ENCODE data around the gene SDHA. TPM values are rescaled to one million over a fixed set of nuclear protein-coding genes. Genes with fewer than 3 reads are reported as not detected.

SDHA gene
- total RNA-seq, 1 donor from 2014 or later, result 154 TPM

DNA sequence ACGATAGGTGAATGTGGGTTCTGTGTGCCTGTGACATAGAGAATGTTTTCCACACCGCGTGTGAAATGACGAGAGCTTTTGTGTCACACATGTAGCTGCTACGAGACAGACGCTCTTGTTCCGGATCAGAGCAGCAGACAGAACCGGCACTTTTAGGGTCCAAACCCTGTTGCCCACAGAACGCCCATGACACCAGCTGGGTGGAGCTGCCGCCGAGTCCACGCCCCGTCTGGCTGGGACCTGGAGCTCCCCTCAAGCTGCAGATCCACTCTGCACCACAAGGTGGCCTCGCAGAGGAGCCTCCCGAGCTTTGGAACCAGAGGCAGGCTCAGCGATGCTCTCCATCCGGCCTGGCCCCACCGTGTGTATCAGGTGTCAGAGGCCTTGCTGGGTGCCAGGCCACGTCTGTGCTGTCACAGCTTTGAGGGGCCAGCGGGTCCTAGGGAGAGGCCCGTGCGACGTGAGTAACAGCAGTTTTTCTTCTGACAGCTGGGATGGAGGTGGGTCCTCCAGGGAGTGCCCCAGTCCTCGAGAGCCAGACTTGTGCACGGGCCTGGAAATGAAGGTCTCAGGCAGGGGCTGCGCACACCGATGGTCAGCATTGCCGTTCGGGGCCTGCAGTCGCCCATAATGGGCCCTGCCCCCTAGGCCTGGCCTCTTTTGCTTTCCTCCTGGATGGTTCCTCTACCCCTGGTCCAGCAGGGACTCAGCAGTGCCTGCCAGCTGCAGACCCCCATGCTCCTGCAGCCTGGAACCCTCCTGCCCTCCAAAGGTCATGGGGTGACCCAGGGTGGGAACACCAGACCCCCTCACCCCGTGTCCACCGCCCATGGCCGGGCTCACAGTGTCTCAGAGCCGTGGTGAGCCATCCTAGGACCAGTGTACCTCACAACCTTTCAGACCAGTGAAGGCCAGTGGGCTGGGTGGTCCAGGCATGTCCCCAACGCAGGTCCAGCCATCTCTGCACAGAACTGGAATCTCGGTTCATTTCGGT is 29.3 kb upstream of the SDHA start:
- H3K4me3 Mint-ChIP-seq (ENCODE audit: low read depth), result no peak overlapping the region

DNA sequence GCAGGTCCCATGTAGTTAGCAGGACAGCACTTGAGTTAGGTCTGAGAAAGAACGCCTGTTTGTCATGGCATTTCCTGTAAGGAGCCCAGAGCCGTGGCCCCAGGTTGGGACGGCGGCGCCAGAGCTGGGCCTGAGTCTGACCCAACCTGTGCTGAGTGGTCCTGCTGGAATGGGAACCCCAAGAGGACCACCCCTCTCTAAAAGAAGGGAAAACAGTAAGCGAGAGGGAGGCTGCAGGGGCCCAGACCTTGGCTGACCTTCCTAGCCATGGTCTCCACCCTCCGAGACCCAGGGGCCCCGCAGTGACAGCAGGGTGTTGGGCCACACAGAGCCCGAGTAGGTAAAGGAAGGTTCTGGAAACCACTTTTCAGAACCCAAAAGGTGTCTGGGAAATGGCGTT is 28.6 kb upstream of the SDHA start:
- peaks cover 8% of the 10 kb centered on the region for H3K4me1 Mint-ChIP-seq (ENCODE audit: low read depth)
- intact Hi-C loops (cut with micrococcal nuclease), result loop anchor here (2.0 kb wide), 1 partner anchor 29 kb away; the partner anchor contains the start of genes CCDC127 and SDHA
- no peak overlapping the region for H3K27ac Mint-ChIP-seq
- H3K9me3 Mint-ChIP-seq, result no peaks in the 10 kb centered on the region
- peaks cover 8% of the 10 kb centered on the region for H3K27me3 Mint-ChIP-seq (ENCODE audit: low read depth)
- H3K36me3 Mint-ChIP-seq (ENCODE audit: low read depth), result no peaks in the 10 kb centered on the region
- no peak for DNase-seq (ENCODE audit: low spot score)
- no peak overlapping the region for H3K4me3 Mint-ChIP-seq (ENCODE audit: low read depth)

More for the DNA sequence above, 29.3 kb upstream of the SDHA start:
- peaks cover 8% of the 10 kb centered on the region for H3K4me1 Mint-ChIP-seq (ENCODE audit: low read depth)
- intact Hi-C loops (cut with micrococcal nuclease), result loop anchor here (2.0 kb wide), 1 partner anchor 30 kb away; the partner anchor contains the start of genes CCDC127 and SDHA
- no peaks in the 10 kb centered on the region for H3K9me3 Mint-ChIP-seq
- peaks cover 8% of the 10 kb centered on the region for H3K27me3 Mint-ChIP-seq (ENCODE audit: low read depth)
- DNase-seq (ENCODE audit: low spot score), result peak; percentile 83
- H3K27ac Mint-ChIP-seq, result no peak overlapping the region
- no peaks in the 10 kb centered on the region for H3K36me3 Mint-ChIP-seq (ENCODE audit: low read depth)

DNA sequence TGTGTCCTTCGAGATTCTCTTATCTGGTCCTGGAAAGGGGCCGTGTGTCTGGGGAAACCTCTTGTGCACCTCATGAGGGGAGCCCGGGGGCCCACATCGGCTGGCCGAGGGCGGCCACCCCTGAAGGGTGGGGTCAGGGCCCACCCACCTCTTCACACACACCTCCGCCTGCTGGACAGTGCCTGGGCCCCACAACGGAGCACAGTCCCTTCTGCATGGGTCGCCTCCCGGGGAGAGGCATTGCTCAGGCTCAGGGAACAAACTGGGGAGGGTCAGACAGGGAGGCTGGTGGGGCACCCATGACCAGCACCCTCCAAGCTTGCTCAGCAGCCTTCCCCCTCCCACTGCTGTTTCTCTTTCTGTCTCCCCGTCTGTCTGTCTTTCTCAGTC is 28.1 kb upstream of the SDHA start:
- H3K9me3 Mint-ChIP-seq, result no peaks in the 10 kb centered on the region
- H3K27me3 Mint-ChIP-seq (ENCODE audit: low read depth), result peaks cover 6% of the 10 kb centered on the region
- no peaks in the 10 kb centered on the region for H3K36me3 Mint-ChIP-seq (ENCODE audit: low read depth)
- intact Hi-C loops (cut with micrococcal nuclease), result loop anchor here (2.0 kb wide), 1 partner anchor 29 kb away; the partner anchor contains the start of genes CCDC127 and SDHA
- DNase-seq (ENCODE audit: low spot score), result no peak
- no peak overlapping the region for H3K4me3 Mint-ChIP-seq (ENCODE audit: low read depth)
- H3K4me1 Mint-ChIP-seq (ENCODE audit: low read depth), result peaks cover 8% of the 10 kb centered on the region
- no peak overlapping the region for H3K27ac Mint-ChIP-seq

DNA sequence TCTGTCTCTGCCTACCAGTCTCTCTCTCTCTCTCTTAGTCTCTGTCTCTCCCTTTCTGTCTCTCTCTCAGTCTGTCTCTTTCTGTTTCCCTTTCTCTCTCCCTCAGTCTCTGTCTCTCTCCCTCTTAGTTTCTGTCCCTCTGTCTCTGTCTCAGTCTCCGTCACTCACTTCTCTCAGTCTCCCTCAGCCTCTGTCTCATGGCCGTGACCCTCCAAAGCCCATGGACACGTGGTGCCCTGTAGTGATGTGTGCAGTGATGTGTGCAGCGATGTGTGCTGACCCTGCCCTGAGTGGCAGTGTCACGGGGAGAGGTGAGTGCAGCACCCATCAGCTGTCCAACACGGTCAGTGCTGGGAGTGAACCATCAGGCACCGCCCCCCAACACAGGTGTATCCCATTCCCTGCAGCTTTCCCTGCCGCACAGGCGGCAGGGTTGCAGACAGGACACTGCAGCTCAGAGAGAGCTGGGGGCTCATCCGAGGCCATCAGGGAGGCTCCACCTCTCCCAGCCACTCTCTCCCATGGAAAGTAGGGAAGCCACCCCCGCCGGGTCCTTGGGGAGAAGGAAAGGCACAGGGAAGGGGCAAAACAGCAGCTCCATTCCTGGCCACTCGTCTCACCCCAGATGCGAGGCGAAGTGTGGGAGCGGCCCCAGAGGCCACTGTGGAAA is 27.6 kb upstream of the SDHA start:
- Mint-ChIP-seq H3K4me3 (ENCODE audit: low read depth) (no peak overlapping the region), H3K27ac (no peak overlapping the region), H3K36me3 (ENCODE audit: low read depth) (no peaks in the 10 kb centered on the region), H3K4me1 (ENCODE audit: low read depth) (peaks cover 10% of the 10 kb centered on the region), H3K27me3 (ENCODE audit: low read depth) (peaks cover 6% of the 10 kb centered on the region), H3K9me3 (no peaks in the 10 kb centered on the region)
- intact Hi-C loops (cut with micrococcal nuclease), result no loop called here
- no peak for DNase-seq (ENCODE audit: low spot score)

DNA sequence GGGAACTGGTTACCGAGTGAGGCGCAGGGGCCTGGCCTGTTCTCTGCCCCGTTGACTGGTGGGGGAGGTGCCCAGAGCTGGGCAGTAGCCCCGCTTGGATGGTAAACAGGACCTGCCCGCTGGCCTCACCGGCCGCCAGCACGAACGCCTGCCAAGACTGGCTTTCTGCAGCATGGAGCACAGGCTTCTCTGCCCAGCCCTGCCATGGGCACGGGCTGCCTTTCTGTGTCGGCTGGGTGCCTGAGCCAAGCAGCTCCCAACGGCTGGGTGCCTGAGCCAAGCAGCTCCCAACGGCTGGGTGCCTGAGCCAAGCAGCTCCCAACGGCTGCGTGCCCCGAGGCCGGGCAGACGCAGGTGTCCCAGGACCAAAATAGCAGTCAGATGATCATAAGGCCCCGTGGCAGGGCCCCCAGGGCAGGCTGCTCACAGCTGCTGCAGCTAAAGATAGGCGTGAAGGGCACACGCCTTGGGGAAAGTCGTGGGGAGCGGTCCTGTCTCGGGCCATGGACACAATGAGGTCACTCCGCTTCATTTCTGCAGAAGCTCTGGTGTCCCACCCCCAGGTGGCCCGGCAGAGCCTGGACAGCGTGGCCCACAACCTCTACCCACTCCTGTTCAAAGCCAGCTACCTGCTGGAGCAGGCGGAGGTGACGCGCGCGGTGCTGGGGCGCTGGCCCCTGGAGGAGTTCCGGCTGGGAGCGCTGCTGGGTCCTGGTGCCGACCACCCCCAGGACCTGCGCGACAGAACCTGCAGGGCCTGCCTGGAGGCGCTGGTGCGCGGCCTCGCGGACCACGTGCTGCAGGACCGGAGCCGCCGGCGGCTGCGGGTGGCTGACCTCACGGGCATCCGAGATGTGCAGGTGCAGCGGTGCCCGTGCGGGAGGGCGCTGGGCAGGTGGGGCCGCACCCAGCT is 26.8 kb upstream of the SDHA start, which contains the start of gene LRRC14B:
TSS of gene LRRC14B (plus strand) at position 460 of the 913 bp plus-strand sequence. CDS start at position 504, 44 bp downstream.
- Mint-ChIP-seq H3K27me3 (ENCODE audit: low read depth) (peaks cover 6% of the 10 kb centered on the region), H3K9me3 (no peaks in the 10 kb centered on the region), H3K4me1 (ENCODE audit: low read depth) (peaks cover 10% of the 10 kb centered on the region), H3K36me3 (ENCODE audit: low read depth) (no peaks in the 10 kb centered on the region), H3K27ac (no peak within 1 kb of the TSS), H3K4me3 (ENCODE audit: low read depth) (no peak within 1 kb of the TSS)
- intact Hi-C loops (cut with micrococcal nuclease), result no loop called here
- no peak for DNase-seq (ENCODE audit: low spot score)

DNA sequence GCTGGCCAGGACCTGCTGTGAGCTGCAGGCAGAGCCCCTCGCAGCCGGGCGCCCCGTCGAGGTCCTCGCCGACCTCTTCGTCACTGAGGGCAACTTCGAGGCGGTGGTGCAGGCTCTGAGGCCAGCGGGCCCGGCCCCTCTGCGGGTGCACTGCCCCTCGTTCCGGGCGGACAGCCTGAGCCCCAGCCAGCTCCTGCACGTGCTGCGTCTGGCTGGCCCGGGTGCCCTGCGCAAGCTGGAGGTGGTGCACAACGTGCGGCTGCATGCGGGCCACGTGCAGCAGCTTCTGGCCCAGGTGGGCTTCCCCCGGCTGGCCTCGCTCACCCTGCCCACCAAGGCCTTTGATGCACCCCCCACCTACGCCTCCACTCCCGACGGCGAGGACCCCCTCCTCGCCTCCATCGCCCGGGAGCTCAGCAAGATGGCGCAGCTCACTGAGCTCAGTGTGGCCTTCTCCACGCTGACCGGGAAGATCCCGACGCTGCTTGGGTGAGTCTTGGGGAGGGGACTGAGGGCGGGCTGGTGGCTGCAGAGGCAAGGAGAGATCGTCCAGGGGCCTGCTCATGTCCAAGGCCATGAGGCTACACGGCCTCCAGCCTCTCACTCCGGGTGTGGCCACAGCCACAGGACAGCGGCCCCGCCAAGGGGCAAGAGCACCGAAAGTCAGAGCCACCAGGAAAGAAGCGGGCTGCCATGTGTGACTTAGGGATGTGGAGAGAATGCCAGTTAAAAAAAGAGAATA is 26.0 kb upstream of the SDHA start:
- Mint-ChIP-seq H3K4me3 (ENCODE audit: low read depth) (no peak overlapping the region), H3K36me3 (ENCODE audit: low read depth) (no peaks in the 10 kb centered on the region), H3K4me1 (ENCODE audit: low read depth) (peaks cover 10% of the 10 kb centered on the region), H3K9me3 (no peaks in the 10 kb centered on the region), H3K27ac (no peak overlapping the region), H3K27me3 (ENCODE audit: low read depth) (peaks cover 6% of the 10 kb centered on the region)
- DNase-seq (ENCODE audit: low spot score), result no peak
- intact Hi-C loops (cut with micrococcal nuclease), result no loop called here

DNA sequence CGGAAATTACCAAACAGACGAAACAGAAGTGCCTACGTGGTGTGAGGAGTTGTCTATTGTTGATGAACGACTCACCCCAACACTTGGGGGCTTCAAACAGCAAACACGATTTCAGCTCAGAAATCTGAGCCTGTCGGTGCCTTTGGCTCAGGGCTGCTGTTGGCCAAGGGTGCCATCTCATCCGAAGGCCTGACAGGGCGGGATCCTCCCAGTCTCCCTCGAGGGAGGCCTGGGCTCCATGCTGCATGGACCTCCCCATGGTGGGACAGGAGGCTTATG is 25.5 kb upstream of the SDHA start:
- intact Hi-C loops (cut with micrococcal nuclease), result no loop called here

DNA sequence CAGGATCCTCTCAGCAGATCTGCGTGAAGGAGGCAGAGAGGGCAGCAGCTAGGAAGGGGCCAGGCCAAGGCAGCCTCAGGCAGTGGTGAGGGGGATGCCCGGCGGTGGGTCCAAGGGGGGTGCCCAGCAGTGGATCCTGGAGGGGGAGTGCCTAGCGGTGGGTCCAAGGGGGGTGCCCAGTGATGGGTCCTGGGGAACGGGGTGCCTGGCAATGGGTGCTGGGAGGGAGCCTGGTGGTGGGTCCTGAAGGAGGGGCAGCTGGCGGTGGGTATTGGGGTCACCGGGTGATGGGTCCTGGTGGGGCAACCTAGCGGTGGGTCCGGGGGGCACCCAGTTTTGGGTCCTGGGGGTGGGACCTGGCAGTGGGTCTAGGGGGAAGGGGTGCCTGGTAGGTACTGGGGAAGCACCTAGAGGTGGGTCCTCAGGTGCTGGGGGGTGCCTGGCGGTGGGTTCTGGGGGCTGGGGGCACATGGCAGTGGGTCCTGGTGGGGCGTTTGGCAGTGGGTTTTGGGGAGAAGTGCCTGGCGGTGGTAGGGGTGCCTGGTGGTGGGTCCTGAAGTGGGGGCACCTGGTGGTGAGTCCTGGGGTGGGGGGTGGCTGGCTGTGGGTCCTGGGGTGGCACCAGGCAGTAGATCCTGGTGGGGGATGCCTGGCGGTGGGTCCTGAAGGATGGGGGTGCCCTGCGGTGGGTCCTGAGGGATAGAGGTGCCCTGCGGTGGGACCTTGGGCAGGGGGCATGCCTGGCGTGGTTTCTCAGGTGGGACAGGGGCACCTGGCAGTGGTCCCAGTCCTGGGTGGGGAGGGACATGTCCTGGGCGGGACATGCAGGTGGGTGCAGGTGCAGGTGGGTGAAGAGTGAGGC is 24.9 kb upstream of the SDHA start:
- peaks cover 6% of the 10 kb centered on the region for H3K27me3 Mint-ChIP-seq (ENCODE audit: low read depth)
- intact Hi-C loops (cut with micrococcal nuclease), result no loop called here
- H3K4me3 Mint-ChIP-seq (ENCODE audit: low read depth), result no peak overlapping the region
- no peaks in the 10 kb centered on the region for H3K36me3 Mint-ChIP-seq (ENCODE audit: low read depth)
- no peaks in the 10 kb centered on the region for H3K9me3 Mint-ChIP-seq
- peaks cover 10% of the 10 kb centered on the region for H3K4me1 Mint-ChIP-seq (ENCODE audit: low read depth)
- no peak for DNase-seq (ENCODE audit: low spot score)
- H3K27ac Mint-ChIP-seq, result no peak overlapping the region

More for the DNA sequence above, 25.5 kb upstream of the SDHA start:
- DNase-seq (ENCODE audit: low spot score), result no peak
- Mint-ChIP-seq H3K4me3 (ENCODE audit: low read depth) (no peak overlapping the region), H3K27me3 (ENCODE audit: low read depth) (peaks cover 6% of the 10 kb centered on the region), H3K4me1 (ENCODE audit: low read depth) (peaks cover 10% of the 10 kb centered on the region), H3K27ac (no peak overlapping the region), H3K9me3 (no peaks in the 10 kb centered on the region), H3K36me3 (ENCODE audit: low read depth) (no peaks in the 10 kb centered on the region)

DNA sequence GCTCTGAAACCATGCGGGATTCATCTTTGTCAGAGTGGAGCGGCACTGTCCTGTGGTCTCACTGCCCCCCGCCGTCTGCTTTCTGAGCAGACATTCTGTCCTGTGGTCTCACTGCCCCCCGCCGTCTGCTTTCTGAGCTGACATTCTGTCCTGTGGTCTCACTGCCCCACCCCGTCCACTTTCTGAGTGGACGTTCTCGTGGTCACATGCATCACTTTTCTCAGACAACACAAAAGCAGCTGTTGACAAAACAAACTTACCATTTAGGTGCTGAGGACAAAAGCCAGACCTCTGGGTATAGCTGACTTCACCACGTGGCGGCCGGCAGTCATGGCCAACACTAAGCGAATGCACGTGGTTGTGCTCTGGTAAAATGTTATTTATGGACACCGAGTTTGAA is 24.0 kb upstream of the SDHA start:
- intact Hi-C loops (cut with micrococcal nuclease), result no loop called here
- DNase-seq (ENCODE audit: low spot score), result no peak
- Mint-ChIP-seq H3K9me3 (no peaks in the 10 kb centered on the region), H3K4me3 (ENCODE audit: low read depth) (no peak overlapping the region), H3K27me3 (ENCODE audit: low read depth) (peaks cover 6% of the 10 kb centered on the region), H3K4me1 (ENCODE audit: low read depth) (peaks cover 4% of the 10 kb centered on the region), H3K27ac (no peak overlapping the region), H3K36me3 (ENCODE audit: low read depth) (no peaks in the 10 kb centered on the region)

DNA sequence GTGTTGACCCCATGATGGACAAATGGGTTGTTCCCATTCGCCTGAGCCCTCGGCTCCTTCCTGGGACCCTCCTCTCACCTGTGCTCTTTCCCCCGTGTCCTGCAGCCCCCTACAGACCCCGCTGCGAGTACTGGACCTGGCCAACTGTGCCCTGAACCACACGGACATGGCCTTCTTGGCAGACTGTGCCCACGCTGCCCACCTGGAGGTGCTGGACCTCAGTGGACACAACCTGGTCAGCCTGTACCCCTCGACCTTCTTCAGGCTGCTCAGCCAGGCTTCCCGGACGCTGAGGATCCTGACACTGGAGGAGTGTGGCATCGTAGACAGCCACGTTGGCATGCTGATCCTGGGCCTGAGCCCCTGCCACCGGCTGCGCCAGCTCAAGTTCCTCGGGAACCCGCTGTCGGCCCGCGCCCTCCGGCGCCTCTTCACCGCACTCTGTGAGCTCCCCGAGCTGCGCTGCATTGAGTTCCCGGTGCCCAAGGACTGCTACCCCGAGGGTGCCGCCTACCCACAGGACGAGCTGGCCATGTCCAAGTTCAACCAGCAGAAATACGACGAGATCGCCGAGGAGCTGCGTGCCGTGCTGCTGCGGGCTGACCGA is 23.4 kb upstream of the SDHA start:
- H3K36me3 Mint-ChIP-seq (ENCODE audit: low read depth), result no peaks in the 10 kb centered on the region
- no peak overlapping the region for H3K27ac Mint-ChIP-seq
- H3K4me3 Mint-ChIP-seq (ENCODE audit: low read depth), result no peak overlapping the region
- H3K4me1 Mint-ChIP-seq (ENCODE audit: low read depth), result peaks cover 4% of the 10 kb centered on the region
- H3K27me3 Mint-ChIP-seq (ENCODE audit: low read depth), result peaks cover 6% of the 10 kb centered on the region
- no peaks in the 10 kb centered on the region for H3K9me3 Mint-ChIP-seq
- intact Hi-C loops (cut with micrococcal nuclease), result no loop called here
- no peak for DNase-seq (ENCODE audit: low spot score)

All from activated T-helper 2 cell treated with anti-CD3 and anti-CD28 coated beads, Interferon-gamma antibody, Interleukin-2, Interleukin-4, amounts not matched to agents 10 μg/mL and 5 μg/mL and 100 μg/mL, durations not matched to agents 14 hours and 24 hours and 36 hours (primary cell).